ENCODE measurements around the gene FAM186B.
A peak's percentile ranks its signal among the peaks of the same experiment; 100 is the strongest.

FAM186B gene

GRCh38 chr12:49609875-49610154 is 4.4 kb upstream of the FAM186B start:
- Histone ChIP-seq H3K27ac (ENCODE audit: poor library complexity, severe bottlenecking) (no peak overlapping the region), H3K9me3 (ENCODE audit: severe bottlenecking) (peaks cover 2% of the 10 kb centered on the region), H3K4me3 (ENCODE audit: severe bottlenecking) (no peak overlapping the region), H3K4me1 (ENCODE audit: insufficient read depth, poor library complexity, severe bottlenecking) (no peaks in the 10 kb centered on the region), H3K36me3 (ENCODE audit: low read depth) (no peaks in the 10 kb centered on the region), H3K27me3 (ENCODE audit: insufficient read depth, poor library complexity, severe bottlenecking) (no peaks in the 10 kb centered on the region)
- no peak for DNase-seq (ENCODE audit: low spot score)
- peak; percentile 40; the same call in 1 of the 3 replicates for ATAC-seq (ENCODE audit: low read depth)
- TF ChIP-seq CTCF (IDR thresholded peaks at IDR 0.05; ENCODE audit: poor library complexity, severe bottlenecking), result peak; percentile 14

- DNase-seq (ENCODE audit: low spot score), result no peak
- ATAC-seq (ENCODE audit: low read depth), result 0 out of 3 replicates have a peak, but pooled peaks have one; percentile 14
- Histone ChIP-seq H3K4me3 (ENCODE audit: severe bottlenecking) (no peak overlapping the region), H3K27ac (ENCODE audit: poor library complexity, severe bottlenecking) (no peak overlapping the region), H3K36me3 (ENCODE audit: low read depth) (no peaks in the 10 kb centered on the region), H3K4me1 (ENCODE audit: insufficient read depth, poor library complexity, severe bottlenecking) (no peaks in the 10 kb centered on the region), H3K9me3 (ENCODE audit: severe bottlenecking) (peaks cover 2% of the 10 kb centered on the region), H3K27me3 (ENCODE audit: insufficient read depth, poor library complexity, severe bottlenecking) (no peaks in the 10 kb centered on the region)
- TF ChIP-seq CTCF (IDR thresholded peaks at IDR 0.05; ENCODE audit: poor library complexity, severe bottlenecking), result no peak
Observed at GRCh38 chr12:49609059-49609874, 3.8 kb upstream of the FAM186B start.

GRCh38 chr12:49604856-49605255 is 583 bp downstream of the FAM186B start:
- ATAC-seq (ENCODE audit: low read depth), result no peak
- no peak for TF ChIP-seq CTCF (IDR thresholded peaks at IDR 0.05; ENCODE audit: poor library complexity, severe bottlenecking)

GRCh38 chr12:49603721-49604120 is 1.7 kb downstream of the FAM186B start:
- H3K9me3 ChIP-seq (ENCODE audit: severe bottlenecking), result no peaks in the 10 kb centered on the region
- DNase-seq (ENCODE audit: low spot score), result no peak
- no peaks in the 10 kb centered on the region for H3K27me3 ChIP-seq (ENCODE audit: insufficient read depth, poor library complexity, severe bottlenecking)
- no peaks in the 10 kb centered on the region for H3K36me3 ChIP-seq (ENCODE audit: low read depth)
- peak; percentile 10; the same call in 1 of the 3 replicates for ATAC-seq (ENCODE audit: low read depth)
- H3K4me3 ChIP-seq (ENCODE audit: severe bottlenecking), result no peak overlapping the region
- no peak for TF ChIP-seq CTCF (IDR thresholded peaks at IDR 0.05; ENCODE audit: poor library complexity, severe bottlenecking)
- no peak overlapping the region for H3K27ac ChIP-seq (ENCODE audit: poor library complexity, severe bottlenecking)
- no peaks in the 10 kb centered on the region for H3K4me1 ChIP-seq (ENCODE audit: insufficient read depth, poor library complexity, severe bottlenecking)

More at GRCh38 chr12:49604856-49605255, 583 bp downstream of the FAM186B start:
- DNase-seq (ENCODE audit: low spot score), result no peak
- Histone ChIP-seq H3K27me3 (ENCODE audit: insufficient read depth, poor library complexity, severe bottlenecking) (no peaks in the 10 kb centered on the region), H3K36me3 (ENCODE audit: low read depth) (no peaks in the 10 kb centered on the region), H3K9me3 (ENCODE audit: severe bottlenecking) (no peaks in the 10 kb centered on the region), H3K4me1 (ENCODE audit: insufficient read depth, poor library complexity, severe bottlenecking) (no peaks in the 10 kb centered on the region), H3K4me3 (ENCODE audit: severe bottlenecking) (no peak overlapping the region), H3K27ac (ENCODE audit: poor library complexity, severe bottlenecking) (no peak overlapping the region)

- no peak for TF ChIP-seq CTCF (IDR thresholded peaks at IDR 0.05; ENCODE audit: poor library complexity, severe bottlenecking)
- DNase-seq (ENCODE audit: low spot score), result no peak
- no peaks in the 10 kb centered on the region for H3K36me3 ChIP-seq (ENCODE audit: low read depth)
Observed at GRCh38 chr12:49599961-49600360, 5.5 kb downstream of the FAM186B start.

More at GRCh38 chr12:49599961-49600360, 5.5 kb downstream of the FAM186B start:
- no peak overlapping the region for H3K4me3 ChIP-seq (ENCODE audit: severe bottlenecking)
- no peak overlapping the region for H3K27ac ChIP-seq (ENCODE audit: poor library complexity, severe bottlenecking)
- no peaks in the 10 kb centered on the region for H3K4me1 ChIP-seq (ENCODE audit: insufficient read depth, poor library complexity, severe bottlenecking)
- no peaks in the 10 kb centered on the region for H3K27me3 ChIP-seq (ENCODE audit: insufficient read depth, poor library complexity, severe bottlenecking)
- H3K9me3 ChIP-seq (ENCODE audit: severe bottlenecking), result no peaks in the 10 kb centered on the region
- ATAC-seq (ENCODE audit: low read depth), result no peak
